UCSD-AML1 (cell line): ENCODE measurements around the gene ACD.

Source experiments
- DNase-seq: peaks from one replicate; lab custom pipeline; 2025; ENCODE audit not compliant: unreplicated experiment; lab: John Stamatoyannopoulos, UW

ACD gene

GRCh38 chr16:67676516-67676915, 16.5 kb upstream of the ACD start:
- no peak for DNase-seq

- DNase-seq = no peak
Measured at GRCh38 chr16:67675999-67676398, 15.9 kb upstream of the ACD start.

GRCh38 chr16:67675579-67675935, 15.5 kb upstream of the ACD start:
- DNase-seq = no peak

GRCh38 chr16:67674851-67675578, 15.0 kb upstream of the ACD start:
- no peak for DNase-seq

- DNase-seq = peak; percentile 53
Measured at GRCh38 chr16:67673712-67674580, 13.9 kb upstream of the ACD start.

GRCh38 chr16:67672739-67673662, 12.9 kb upstream of the ACD start:
- peak; percentile 75 for DNase-seq

- no peak for DNase-seq
Measured at GRCh38 chr16:67672306-67672705, 12.2 kb upstream of the ACD start.

- DNase-seq = no peak
Measured at GRCh38 chr16:67669499-67670101, 9.5 kb upstream of the ACD start.

GRCh38 chr16:67668495-67669157, 8.6 kb upstream of the ACD start:
- DNase-seq = peak; percentile 28

- DNase-seq = peak; percentile 90
Measured at GRCh38 chr16:67667817-67668494, 7.9 kb upstream of the ACD start.

GRCh38 chr16:67667453-67667816, 7.4 kb upstream of the ACD start:
- DNase-seq = no peak

GRCh38 chr16:67666559-67667452, 6.7 kb upstream of the ACD start, which contains the start of the genes C16orf86 and ENKD1:
Gene C16orf86 (plus strand): TSS chr16:67666814. CDS start chr16:67666971, 157 bp downstream.
Gene ENKD1 (minus strand): TSS chr16:67666750. CDS start chr16:67666442, 308 bp downstream.
- peak; percentile 82 for DNase-seq

GRCh38 chr16:67666032-67666551, 6.0 kb upstream of the ACD start:
- peak; percentile 47 for DNase-seq

GRCh38 chr16:67665598-67665997, 5.5 kb upstream of the ACD start:
- no peak for DNase-seq

- no peak for DNase-seq
Measured at GRCh38 chr16:67664871-67665270, 4.8 kb upstream of the ACD start.

GRCh38 chr16:67664258-67664657, 4.2 kb upstream of the ACD start:
- no peak for DNase-seq

- DNase-seq = no peak
Measured at GRCh38 chr16:67663877-67664222, 3.8 kb upstream of the ACD start.

GRCh38 chr16:67663151-67663876, 3.3 kb upstream of the ACD start:
- DNase-seq = peak; percentile 39
